KOPT-K1 (cell line): ENCODE results near the gene PLAA.

Experiments
- H3K27ac ChIP-seq: fragments of 200-600 bp; sonication (generic); 2 replicates; pipeline ENCODE4 v1.5.1; 2016; ENCODE audit warnings: antibody characterized with exemption, mild to moderate bottlenecking, low read depth, low read length; ENCODE audit not compliant: poor library complexity, severe bottlenecking
- H3K36me3 ChIP-seq: fragments of 200-600 bp; sonication (generic); 2 replicates; pipeline ENCODE4 v1.5.1; 2017; ENCODE audit warnings: antibody characterized with exemption, mild to moderate bottlenecking, low read length, moderate library complexity; ENCODE audit not compliant: insufficient read depth
- H3K9me3 ChIP-seq: fragments of 200-600 bp; sonication (generic); 2 replicates; pipeline ENCODE4 v1.5.1; 2017; ENCODE audit warnings: antibody characterized with exemption, low read length, mild to moderate bottlenecking; ENCODE audit not compliant: insufficient read depth, poor library complexity, severe bottlenecking

The PLAA gene

GRCh38 chr9:26946753-26947727, at the start of gene PLAA:
TSS of gene PLAA (minus strand) at chr9:26947242. CDS start at chr9:26947045, 197 bp downstream.
- Histone ChIP-seq H3K9me3 (no peaks in the 10 kb centered on the region), H3K36me3 (peaks cover 14% of the 10 kb centered on the region; the same call in 1 of the 2 replicates), H3K27ac (peak within 1 kb of the TSS; percentile 98)

GRCh38 chr9:26995810-26996209, 48.8 kb upstream of the PLAA start:
- peaks cover 3% of the 10 kb centered on the region; the same call in 1 of the 2 replicates for H3K36me3 ChIP-seq
- no peaks in the 10 kb centered on the region for H3K9me3 ChIP-seq
- no peak overlapping the region for H3K27ac ChIP-seq

GRCh38 chr9:26983340-26983739, 36.3 kb upstream of the PLAA start:
- Histone ChIP-seq H3K9me3 (no peaks in the 10 kb centered on the region), H3K36me3 (peaks cover 7% of the 10 kb centered on the region; the same call in 1 of the 2 replicates), H3K27ac (no peak overlapping the region)

- no peak overlapping the region for H3K27ac ChIP-seq
- no peaks in the 10 kb centered on the region for H3K36me3 ChIP-seq
- H3K9me3 ChIP-seq, result no peaks in the 10 kb centered on the region
Measured at GRCh38 chr9:26975728-26976707, 29.0 kb upstream of the PLAA start.

GRCh38 chr9:26974927-26975326, 27.9 kb upstream of the PLAA start:
- Histone ChIP-seq H3K9me3 (no peaks in the 10 kb centered on the region), H3K27ac (no peak overlapping the region), H3K36me3 (no peaks in the 10 kb centered on the region)

GRCh38 chr9:26973989-26974388, 26.9 kb upstream of the PLAA start:
- no peaks in the 10 kb centered on the region for H3K9me3 ChIP-seq
- H3K36me3 ChIP-seq, result no peaks in the 10 kb centered on the region
- H3K27ac ChIP-seq, result no peak overlapping the region

- no peaks in the 10 kb centered on the region for H3K9me3 ChIP-seq
- no peak overlapping the region for H3K27ac ChIP-seq
- H3K36me3 ChIP-seq, result no peaks in the 10 kb centered on the region
Measured at GRCh38 chr9:26971721-26972120, 24.7 kb upstream of the PLAA start.

- H3K27ac ChIP-seq, result peak overlapping the region; percentile 80
- no peaks in the 10 kb centered on the region for H3K36me3 ChIP-seq
- no peaks in the 10 kb centered on the region for H3K9me3 ChIP-seq
Measured at GRCh38 chr9:26956860-26957233, 9.8 kb upstream of the PLAA start.

GRCh38 chr9:26955921-26956859, 9.1 kb upstream of the PLAA start, which contains the start of gene IFT74:
TSS of gene IFT74 (plus strand) at chr9:26956412. CDS start at chr9:26961968, 5,556 bp downstream.
- H3K36me3 ChIP-seq, result no peaks in the 10 kb centered on the region
- no peaks in the 10 kb centered on the region for H3K9me3 ChIP-seq
- H3K27ac ChIP-seq, result peak within 1 kb of the TSS; percentile 80

GRCh38 chr9:26955222-26955903, 8.3 kb upstream of the PLAA start:
- no peaks in the 10 kb centered on the region for H3K9me3 ChIP-seq
- H3K36me3 ChIP-seq, result no peaks in the 10 kb centered on the region
- H3K27ac ChIP-seq, result peak overlapping the region; percentile 80

- Histone ChIP-seq H3K27ac (no peak overlapping the region), H3K36me3 (no peaks in the 10 kb centered on the region), H3K9me3 (no peaks in the 10 kb centered on the region)
Measured at GRCh38 chr9:26954050-26954508, 7.0 kb upstream of the PLAA start.

GRCh38 chr9:26951794-26952193, 4.8 kb upstream of the PLAA start:
- H3K36me3 ChIP-seq, result no peaks in the 10 kb centered on the region
- H3K9me3 ChIP-seq, result no peaks in the 10 kb centered on the region
- H3K27ac ChIP-seq, result no peak overlapping the region

GRCh38 chr9:26950521-26950920, 3.5 kb upstream of the PLAA start:
- no peak overlapping the region for H3K27ac ChIP-seq
- H3K9me3 ChIP-seq, result no peaks in the 10 kb centered on the region
- no peaks in the 10 kb centered on the region for H3K36me3 ChIP-seq
